Measurements from ENCODE around the gene ABHD13. TPM values are rescaled to one million over a fixed set of nuclear protein-coding genes. Genes with fewer than 3 reads are reported as not detected.

The ABHD13 gene
- total RNA-seq, 2 donors from 2014 or later: 4.8 to 9.7 TPM

DNA sequence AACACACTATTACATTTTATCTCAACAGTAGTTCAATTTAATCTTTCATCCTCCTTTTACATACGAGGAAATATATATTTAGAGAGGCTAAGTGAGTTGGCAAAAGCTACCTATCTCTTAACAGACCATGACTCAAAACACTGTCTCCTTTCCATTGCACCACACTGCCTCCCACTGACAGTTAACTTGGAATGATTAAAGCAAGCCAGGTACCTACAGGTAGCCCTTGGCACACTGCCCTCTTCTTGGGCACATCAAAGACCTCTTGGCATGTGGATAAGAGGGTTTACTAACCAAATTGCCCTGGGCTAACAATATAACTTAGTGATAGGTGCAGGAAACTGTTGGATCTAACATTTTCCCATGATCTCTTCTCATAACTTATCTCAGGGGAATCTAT lies 1.8 kb downstream of the ABHD13 start:
- H3K4me3 ChIP-seq: no peak overlapping the region
- intact Hi-C loops (cut with DNase I): no loop called here
- WGBS: 45% methylated on average over 1 of the region's 1 CpG
- H3K4me1 ChIP-seq (replicated peaks): peaks cover 11% of the 10 kb centered on the region
- H3K27me3 ChIP-seq (replicated peaks; ENCODE audit: insufficient read depth): no peaks in the 10 kb centered on the region
- H3K36me3 ChIP-seq: no peaks in the 10 kb centered on the region
- TF ChIP-seq POLR2AphosphoS5 (IDR thresholded peaks at IDR 0.05) (no peak), CTCF (IDR thresholded peaks at IDR 0.05) (no peak), POLR2A (IDR thresholded peaks at IDR 0.05) (no peak)
- DNase-seq (ENCODE audit: low spot score): no peak
- no peaks in the 10 kb centered on the region for H3K9me3 ChIP-seq
- no peak overlapping the region for H3K27ac ChIP-seq

DNA sequence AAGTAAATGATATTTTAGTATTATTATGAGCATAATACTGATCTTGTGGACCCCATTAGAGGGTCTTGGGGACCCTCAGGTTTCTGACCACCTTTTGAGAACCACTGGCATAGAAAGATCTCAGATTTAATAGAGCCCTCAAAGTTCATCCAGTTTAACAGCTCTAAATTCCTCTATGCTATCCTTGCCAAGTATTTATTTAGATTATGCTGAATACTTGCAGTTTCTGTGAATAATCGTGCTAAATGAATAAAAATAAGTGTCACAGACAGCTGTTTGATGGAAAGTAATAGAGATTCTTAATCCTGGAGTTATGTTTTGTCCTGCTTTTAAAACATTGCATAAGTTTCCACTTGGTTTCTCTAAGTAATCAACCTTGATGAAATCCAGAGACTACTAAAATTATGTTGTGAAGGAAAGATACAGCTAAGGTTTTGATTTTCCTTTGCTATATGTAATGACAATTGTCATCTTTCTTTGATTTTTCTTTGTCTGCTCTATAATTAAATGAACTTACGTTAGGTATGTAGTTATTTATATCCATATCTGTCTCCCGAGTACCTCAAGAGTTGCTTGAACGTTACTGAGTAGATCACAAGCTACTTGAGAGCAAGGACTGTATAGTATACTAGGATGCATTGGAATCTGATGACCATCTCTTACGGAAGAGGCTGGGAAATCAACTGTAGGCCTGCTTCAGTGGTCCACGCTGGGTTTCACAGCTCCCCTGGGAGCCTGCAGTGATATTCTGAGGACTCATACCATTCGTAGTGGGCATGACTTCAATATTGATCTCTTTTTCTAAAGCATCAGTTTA lies 5.7 kb downstream of the ABHD13 start:
- Histone ChIP-seq H3K4me1 (replicated peaks) (peaks cover 4% of the 10 kb centered on the region), H3K4me3 (no peak overlapping the region), H3K27ac (no peak overlapping the region), H3K9me3 (no peaks in the 10 kb centered on the region), H3K36me3 (no peaks in the 10 kb centered on the region), H3K27me3 (replicated peaks; ENCODE audit: insufficient read depth) (no peaks in the 10 kb centered on the region)
- WGBS: 82% methylated on average over 7 of the region's 7 CpGs
- DNase-seq (ENCODE audit: low spot score): no peak
- intact Hi-C loops (cut with DNase I): no loop called here
- no peak for TF ChIP-seq CTCF (IDR thresholded peaks at IDR 0.05)
- no peak for TF ChIP-seq POLR2AphosphoS5 (IDR thresholded peaks at IDR 0.05)
- no peak for TF ChIP-seq POLR2A (IDR thresholded peaks at IDR 0.05)

DNA sequence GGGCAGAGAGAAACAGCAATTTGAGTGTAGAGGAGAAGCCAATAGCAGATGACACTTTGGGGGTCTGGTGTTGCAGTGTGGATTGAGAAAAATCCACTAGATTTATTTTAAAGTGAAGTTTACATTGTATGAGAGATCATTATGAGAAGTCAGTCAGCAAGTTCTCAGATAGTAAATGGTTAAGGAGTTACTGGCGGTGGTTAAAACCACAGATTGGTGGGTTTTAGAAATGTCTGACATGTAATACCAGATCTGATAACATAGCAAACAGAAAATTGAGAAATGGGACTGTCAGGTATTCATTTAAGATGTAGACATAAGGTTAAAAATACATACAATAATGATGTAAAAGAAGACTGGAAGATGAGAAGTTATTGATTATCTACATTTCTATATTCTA lies 7.2 kb downstream of the ABHD13 start:
- 48% methylated on average over 1 of the region's 1 CpG for WGBS
- no peaks in the 10 kb centered on the region for H3K27me3 ChIP-seq (replicated peaks; ENCODE audit: insufficient read depth)
- no peaks in the 10 kb centered on the region for H3K9me3 ChIP-seq
- no peaks in the 10 kb centered on the region for H3K36me3 ChIP-seq
- H3K4me1 ChIP-seq (replicated peaks): no peaks in the 10 kb centered on the region
- no peak overlapping the region for H3K27ac ChIP-seq
- TF ChIP-seq POLR2AphosphoS5 (IDR thresholded peaks at IDR 0.05) (no peak), CTCF (IDR thresholded peaks at IDR 0.05) (no peak), POLR2A (IDR thresholded peaks at IDR 0.05) (no peak)
- intact Hi-C loops (cut with DNase I): no loop called here
- no peak overlapping the region for H3K4me3 ChIP-seq
- no peak for DNase-seq (ENCODE audit: low spot score)

- no peaks in the 10 kb centered on the region for H3K27me3 ChIP-seq (replicated peaks; ENCODE audit: insufficient read depth)
- WGBS: 7% methylated on average over 1 of the region's 1 CpG
- H3K4me1 ChIP-seq (replicated peaks): no peaks in the 10 kb centered on the region
- no peak overlapping the region for H3K27ac ChIP-seq
- H3K36me3 ChIP-seq: no peaks in the 10 kb centered on the region
- intact Hi-C loops (cut with DNase I): no loop called here
- TF ChIP-seq POLR2A (IDR thresholded peaks at IDR 0.05): no peak
- TF ChIP-seq POLR2AphosphoS5 (IDR thresholded peaks at IDR 0.05): no peak
- no peak for TF ChIP-seq CTCF (IDR thresholded peaks at IDR 0.05)
- H3K4me3 ChIP-seq: no peak overlapping the region
- DNase-seq (ENCODE audit: low spot score): no peak
- H3K9me3 ChIP-seq: no peaks in the 10 kb centered on the region
Observed at GRCh38 chr13:108226184-108226583, 8.0 kb downstream of the ABHD13 start.

- Histone ChIP-seq H3K27me3 (replicated peaks; ENCODE audit: insufficient read depth) (no peaks in the 10 kb centered on the region), H3K27ac (no peak overlapping the region), H3K36me3 (no peaks in the 10 kb centered on the region), H3K4me1 (replicated peaks) (no peaks in the 10 kb centered on the region), H3K4me3 (no peak overlapping the region), H3K9me3 (no peaks in the 10 kb centered on the region)
- DNase-seq (ENCODE audit: low spot score): no peak
- intact Hi-C loops (cut with DNase I): no loop called here
- TF ChIP-seq POLR2AphosphoS5 (IDR thresholded peaks at IDR 0.05): no peak
- no peak for TF ChIP-seq POLR2A (IDR thresholded peaks at IDR 0.05)
- TF ChIP-seq CTCF (IDR thresholded peaks at IDR 0.05): peak; percentile 51 to 64 (median 63)
- 81% methylated on average over 1 of the region's 1 CpG for WGBS
Observed at GRCh38 chr13:108227651-108228272, 9.6 kb downstream of the ABHD13 start.

Measured in prostate gland (tissue), 2 donors.